ENCODE data around the gene NSA2. TPM values are rescaled to one million over a fixed set of nuclear protein-coding genes. Genes with fewer than 3 reads are reported as not detected.

Gene NSA2
- 84.9 and 106 TPM in 2 replicates for total RNA-seq (2022)
- percentile 91 among the genes with signal in this experiment for Bru-seq, nascent RNA
- percentile 91 among the genes with signal in this experiment for BruChase-seq, experiment 1, labeled RNA remaining after a 6-hour chase
- BruChase-seq, experiment 2, labeled RNA remaining after a 2-hour chase: percentile 81 among the genes with signal in this experiment
- long read RNA-seq, full-length matches to known transcripts: 55 of 62 reads
- long read RNA-seq, partial matches to known transcripts: 1 of 62 reads
- long read RNA-seq, other reads (novel, unspliced or antisense): 6 of 62 reads

DNA sequence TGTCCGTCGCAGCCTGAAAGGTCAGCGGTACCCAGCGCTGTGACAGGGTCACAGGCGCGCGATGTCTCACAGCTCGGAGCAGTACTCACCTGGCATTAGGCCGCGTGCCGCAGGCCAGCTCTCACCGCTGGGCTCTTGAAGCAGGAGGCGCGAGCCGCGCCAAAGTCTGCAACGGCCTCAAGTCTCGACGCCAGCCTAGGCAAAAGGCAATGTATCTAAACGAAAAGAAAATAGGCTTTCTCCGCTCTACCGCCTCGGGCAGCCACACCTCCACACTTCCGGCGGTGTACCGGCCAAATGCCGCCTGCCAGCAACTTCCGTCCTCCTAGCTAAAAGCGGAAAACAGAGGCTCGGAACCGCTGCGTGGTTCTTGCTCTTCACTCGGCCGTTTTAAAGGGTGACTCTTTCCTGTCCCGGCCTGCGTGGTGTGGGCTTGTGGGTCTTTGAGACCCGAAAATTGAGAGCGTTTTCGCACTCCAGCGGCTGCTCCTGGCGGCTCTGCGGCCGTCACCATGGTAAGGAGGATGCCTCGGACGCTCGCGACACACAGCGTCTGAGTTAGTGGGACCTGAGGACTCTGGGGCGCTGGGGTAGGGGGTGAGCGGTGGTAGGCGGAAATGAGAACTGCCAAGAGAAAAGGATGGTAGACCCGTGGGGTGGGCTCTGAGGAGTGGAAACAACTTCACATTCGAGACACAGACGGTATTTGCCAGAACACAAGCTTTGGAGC is at the start of gene NSA2, which contains the start of gene GFM2:
TSS of gene NSA2 (plus strand) at position 401 of the 730 bp plus-strand sequence. CDS start at position 513, 112 bp downstream.
TSS of gene GFM2 (minus strand) at position 269 of the 730 bp plus-strand sequence. CDS start 3,375 bp downstream, outside the sequence.
- Mint-ChIP-seq H3K27ac (ENCODE audit: low read depth, unreplicated experiment) (peak within 1 kb of the TSS; percentile 92), H3K9me3 (ENCODE audit: unreplicated experiment) (no peaks in the 10 kb centered on the region), H3K36me3 (ENCODE audit: insufficient read depth, unreplicated experiment) (peaks cover 44% of the 10 kb centered on the region), H3K27me3 (ENCODE audit: insufficient read depth, unreplicated experiment) (no peaks in the 10 kb centered on the region), H3K4me3 (ENCODE audit: unreplicated experiment) (peak within 1 kb of the TSS; percentile 98), H3K4me1 (ENCODE audit: insufficient read depth, unreplicated experiment) (peaks cover 20% of the 10 kb centered on the region)
- ChIA-PET CTCF (interaction anchor here (0.6 to 2.0 kb wide), 22 partner anchors 9 to 1215 kb away, joined by 3 to 11 read pairs (median 3); partner anchors contain the start of gene ANKRA2), POLR2A (interaction anchor here (0.6 to 2.9 kb wide), 38 partner anchors 8 to 1929 kb away, joined by 3 to 20 read pairs (median 4); partner anchors contain the start of genes ENC1, FAM169A and HMGCR)
- BruUV-seq (replicated peaks): no TSS peak
- peak; percentile 94 for DNase-seq (ENCODE audit: unreplicated experiment)
- intact Hi-C loops (cut with micrococcal nuclease): loop anchor here (1.0 to 10.0 kb wide), 5 partner anchors 95 to 568 kb away; partner anchors contain the start of gene HMGCR
- TF ChIP-seq, protein P1, sequence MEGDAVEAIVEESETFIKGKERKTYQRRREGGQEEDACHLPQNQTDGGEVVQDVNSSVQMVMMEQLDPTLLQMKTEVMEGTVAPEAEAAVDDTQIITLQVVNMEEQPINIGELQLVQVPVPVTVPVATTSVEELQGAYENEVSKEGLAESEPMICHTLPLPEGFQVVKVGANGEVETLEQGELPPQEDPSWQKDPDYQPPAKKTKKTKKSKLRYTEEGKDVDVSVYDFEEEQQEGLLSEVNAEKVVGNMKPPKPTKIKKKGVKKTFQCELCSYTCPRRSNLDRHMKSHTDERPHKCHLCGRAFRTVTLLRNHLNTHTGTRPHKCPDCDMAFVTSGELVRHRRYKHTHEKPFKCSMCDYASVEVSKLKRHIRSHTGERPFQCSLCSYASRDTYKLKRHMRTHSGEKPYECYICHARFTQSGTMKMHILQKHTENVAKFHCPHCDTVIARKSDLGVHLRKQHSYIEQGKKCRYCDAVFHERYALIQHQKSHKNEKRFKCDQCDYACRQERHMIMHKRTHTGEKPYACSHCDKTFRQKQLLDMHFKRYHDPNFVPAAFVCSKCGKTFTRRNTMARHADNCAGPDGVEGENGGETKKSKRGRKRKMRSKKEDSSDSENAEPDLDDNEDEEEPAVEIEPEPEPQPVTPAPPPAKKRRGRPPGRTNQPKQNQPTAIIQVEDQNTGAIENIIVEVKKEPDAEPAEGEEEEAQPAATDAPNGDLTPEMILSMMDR (IDR thresholded peaks at IDR 0.05; ENCODE audit: unreplicated experiment): no peak

DNA sequence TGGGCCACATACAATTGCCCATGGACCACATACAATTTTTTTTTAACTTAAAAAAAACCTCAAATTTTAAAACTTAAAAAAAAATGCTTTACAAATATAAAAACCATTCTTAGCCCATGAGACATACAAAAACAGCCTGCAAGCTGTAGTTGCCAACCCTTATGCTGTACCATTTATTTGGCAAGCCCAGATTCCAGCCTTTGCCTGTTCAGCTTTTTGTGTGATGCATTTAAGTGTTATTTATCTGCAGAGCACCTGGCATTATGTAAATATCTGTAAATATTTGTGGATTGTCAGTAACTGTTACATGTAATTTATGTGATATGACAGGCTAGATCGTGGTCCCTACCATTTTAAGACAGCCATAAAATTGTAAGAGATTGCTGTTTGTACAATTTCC is 49.5 kb upstream of the NSA2 start:
- no TSS peak for BruUV-seq (replicated peaks)

DNA sequence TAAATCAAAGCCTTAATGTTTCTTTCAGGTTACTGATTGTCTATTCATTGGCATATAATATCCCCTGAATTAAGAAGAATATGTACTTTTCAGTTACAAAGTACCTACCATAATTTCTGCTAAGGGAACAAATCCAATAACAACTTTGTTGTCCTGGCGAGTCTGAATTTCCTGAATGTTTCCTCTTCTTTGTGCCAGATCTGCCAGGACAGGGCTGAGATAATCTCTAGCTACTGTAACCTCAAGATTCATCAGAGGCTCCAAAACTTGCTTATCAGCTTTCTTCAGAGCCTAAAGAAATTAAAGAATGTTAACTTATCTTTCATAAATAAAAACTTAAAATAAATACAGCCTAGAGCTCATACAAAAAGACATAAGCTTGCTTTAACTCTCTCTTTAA is 44.8 kb upstream of the NSA2 start:
- H3K4me3 Mint-ChIP-seq (ENCODE audit: unreplicated experiment): no peak overlapping the region
- H3K9me3 Mint-ChIP-seq (ENCODE audit: unreplicated experiment): no peaks in the 10 kb centered on the region
- H3K36me3 Mint-ChIP-seq (ENCODE audit: insufficient read depth, unreplicated experiment): peaks cover 73% of the 10 kb centered on the region
- TF ChIP-seq, protein P1 (IDR thresholded peaks at IDR 0.05; ENCODE audit: unreplicated experiment): no peak
- no peaks in the 10 kb centered on the region for H3K4me1 Mint-ChIP-seq (ENCODE audit: insufficient read depth, unreplicated experiment)
- no peak overlapping the region for H3K27ac Mint-ChIP-seq (ENCODE audit: low read depth, unreplicated experiment)
- CTCF ChIA-PET: interaction anchor here (0.6 to 1.0 kb wide), 2 partner anchors 49 to 841 kb away, joined by 3 read pairs; no protein-coding TSS in a partner anchor
- intact Hi-C loops (cut with micrococcal nuclease): no loop called here
- POLR2A ChIA-PET: interaction anchor here (0.6 to 1.1 kb wide), 2 partner anchors 16 to 195 kb away, joined by 3 read pairs; no protein-coding TSS in a partner anchor
- DNase-seq (ENCODE audit: unreplicated experiment): no peak
- H3K27me3 Mint-ChIP-seq (ENCODE audit: insufficient read depth, unreplicated experiment): no peaks in the 10 kb centered on the region
- BruUV-seq (replicated peaks): no TSS peak

More for the DNA sequence above, 49.5 kb upstream of the NSA2 start:
- no peak overlapping the region for H3K4me3 Mint-ChIP-seq (ENCODE audit: unreplicated experiment)
- no peak for DNase-seq (ENCODE audit: unreplicated experiment)
- peaks cover 68% of the 10 kb centered on the region for H3K36me3 Mint-ChIP-seq (ENCODE audit: insufficient read depth, unreplicated experiment)
- ChIA-PET POLR2A (interaction anchor here (0.5 to 1.2 kb wide), 3 partner anchors 19 to 50 kb away, joined by 3 read pairs; partner anchors contain the start of genes GFM2 and NSA2), CTCF (interaction anchor here (0.6 to 1.4 kb wide), 3 partner anchors 21 to 615 kb away, joined by 3 to 5 read pairs (median 3); no protein-coding TSS in a partner anchor)
- no peak overlapping the region for H3K27ac Mint-ChIP-seq (ENCODE audit: low read depth, unreplicated experiment)
- TF ChIP-seq, protein P1 (IDR thresholded peaks at IDR 0.05; ENCODE audit: unreplicated experiment): no peak
- no peaks in the 10 kb centered on the region for H3K4me1 Mint-ChIP-seq (ENCODE audit: insufficient read depth, unreplicated experiment)
- intact Hi-C loops (cut with micrococcal nuclease): no loop called here
- H3K9me3 Mint-ChIP-seq (ENCODE audit: unreplicated experiment): no peaks in the 10 kb centered on the region
- no peaks in the 10 kb centered on the region for H3K27me3 Mint-ChIP-seq (ENCODE audit: insufficient read depth, unreplicated experiment)

Data from MCF 10A (cell line).